Stimulated activated CD4-positive, alpha-beta T cell treated with anti-CD3 and anti-CD28 coated beads, Interleukin-15, amount 100 ng/mL, for 1 hour (primary cell): ENCODE measurements around the gene HHIPL1.

Source experiments
- DNase-seq, 2 donors: peaks; one replicate each; pipeline ENCODE4 v3.0.0-alpha.2; 2020; ENCODE audit warnings: low read depth in 1 of 2, low spot score in 1 of 2

The HHIPL1 gene

GRCh38 chr14:99687284-99688209 is 42.6 kb downstream of the HHIPL1 start:
- DNase-seq: peak in 1 of 2 donors; percentile 14

GRCh38 chr14:99688210-99688581 is 43.3 kb downstream of the HHIPL1 start:
- DNase-seq: no peak

- DNase-seq: no peak
Observed at GRCh38 chr14:99688629-99689028, 43.7 kb downstream of the HHIPL1 start.

GRCh38 chr14:99689266-99690236 is 44.6 kb downstream of the HHIPL1 start:
- DNase-seq: no peak

GRCh38 chr14:99690636-99691035 is 45.7 kb downstream of the HHIPL1 start:
- DNase-seq: no peak

- no peak for DNase-seq
Observed at GRCh38 chr14:99691111-99691885, 46.4 kb downstream of the HHIPL1 start.

GRCh38 chr14:99693918-99694317 is 49.0 kb downstream of the HHIPL1 start:
- DNase-seq: no peak

- DNase-seq: no peak
Observed at GRCh38 chr14:99696929-99697328, 52.0 kb downstream of the HHIPL1 start.

GRCh38 chr14:99698236-99698635 is 53.3 kb downstream of the HHIPL1 start:
- DNase-seq: no peak

GRCh38 chr14:99698642-99699041 is 53.7 kb downstream of the HHIPL1 start:
- DNase-seq: no peak

GRCh38 chr14:99699085-99699760 is 54.3 kb downstream of the HHIPL1 start:
- no peak for DNase-seq

- no peak for DNase-seq
Observed at GRCh38 chr14:99699861-99700260, 54.9 kb downstream of the HHIPL1 start.

- DNase-seq: no peak
Observed at GRCh38 chr14:99700379-99700778, 55.5 kb downstream of the HHIPL1 start.

GRCh38 chr14:99701260-99701659 is 56.3 kb downstream of the HHIPL1 start:
- DNase-seq: no peak

- DNase-seq: no peak
Observed at GRCh38 chr14:99702115-99702514, 57.2 kb downstream of the HHIPL1 start.

- DNase-seq: no peak
Observed at GRCh38 chr14:99703381-99703780, 58.5 kb downstream of the HHIPL1 start.

GRCh38 chr14:99704037-99704436 is 59.1 kb downstream of the HHIPL1 start:
- DNase-seq: no peak

- DNase-seq: no peak
Observed at GRCh38 chr14:99706107-99706900, 61.4 kb downstream of the HHIPL1 start.

- no peak for DNase-seq
Observed at GRCh38 chr14:99707420-99707819, 62.5 kb downstream of the HHIPL1 start.

GRCh38 chr14:99707921-99708320 is 63.0 kb downstream of the HHIPL1 start:
- DNase-seq: no peak
